Tibial artery (tissue), 4 donors: ENCODE data around the gene ISOC2.

ENCODE experiments used
- DNase-seq, 2 donors: peaks; one replicate each; pipeline ENCODE4 v3.0.0-alpha.2; 2019
- H3K27ac ChIP-seq, 2 donors: fragments of 200-600 bp; sonication (generic) in 1 of 2; 1 replicate in 1 of 2; 2 replicates in 1 of 2; pipeline ENCODE4 v1.5.1; 2018 to 2019; ENCODE audit warnings: mild to moderate bottlenecking in 1 of 2
- H3K27me3 ChIP-seq, 2 donors: fragments of 200-600 bp; sonication (generic) in 1 of 2; one replicate each; pipeline versions ENCODE4 v1.5.1 to v1.6.0; 2016 to 2019
- H3K36me3 ChIP-seq, 3 donors: fragments of 200-600 bp; sonication (generic) in 2 of 3; one replicate each; pipeline ENCODE4 v1.5.1; 2016 to 2019; ENCODE audit warnings: mild to moderate bottlenecking in 2 of 3
- H3K4me1 ChIP-seq, 4 donors: fragments of 200-600 bp; sonication (generic) in 2 of 4; 1 replicate in 3 of 4; 2 replicates in 1 of 4; pipeline ENCODE4 v1.5.1; 2016 to 2019
- H3K4me3 ChIP-seq, 2 donors: fragments of 200-600 bp; sonication (generic) in 1 of 2; 1 replicate in 1 of 2; 2 replicates in 1 of 2; pipeline ENCODE4 v1.5.1; 2018 to 2019; ENCODE audit warnings: mild to moderate bottlenecking in 2 of 2
- H3K9me3 ChIP-seq, 3 donors: fragments of 200-600 bp; sonication (generic) in 1 of 3; one replicate each; pipeline ENCODE4 v1.5.1; 2016 to 2019
- CTCF ChIP-seq, 2 experiments: fragments of 200-600 bp in 1 of 2; fragments of 450-650 bp in 1 of 2; IDR thresholded peaks; one replicate each; pipeline ENCODE4 v1.5.1; 2017 to 2019; ENCODE audit warnings: antibody characterized with exemption in 2 of 2, mild to moderate bottlenecking in 1 of 2, moderate library complexity in 1 of 2
- intact Hi-C: fragments of 100-400 bp; cut with DNase I; formaldehyde crosslinking; loops from one replicate; pipeline ENCODE4 v1.15.0; 2023; ENCODE audit warnings: low total_unique reads

The ISOC2 gene

GRCh38 chr19:55471266-55471665 is 9.8 kb upstream of the ISOC2 start:
- TF ChIP-seq CTCF (IDR thresholded peaks at IDR 0.05): no peak
- no peaks in the 10 kb centered on the region for H3K9me3 ChIP-seq
- DNase-seq: no peak
- H3K4me3 ChIP-seq: no peak overlapping the region
- no peaks in the 10 kb centered on the region for H3K36me3 ChIP-seq
- H3K27me3 ChIP-seq: peaks cover 0 to 12% of the 10 kb centered on the region in 2 donors
- no peak overlapping the region for H3K27ac ChIP-seq
- peaks cover 0 to 20% (median 6%) of the 10 kb centered on the region in 4 donors for H3K4me1 ChIP-seq
- intact Hi-C loops: no loop called here

- intact Hi-C loops: no loop called here
- Histone ChIP-seq H3K27ac (no peak overlapping the region), H3K36me3 (no peaks in the 10 kb centered on the region), H3K4me1 (peaks cover 0 to 9% (median 3%) of the 10 kb centered on the region in 4 donors), H3K9me3 (no peaks in the 10 kb centered on the region), H3K27me3 (peaks cover 0 to 5% of the 10 kb centered on the region in 2 donors), H3K4me3 (no peak overlapping the region)
- TF ChIP-seq CTCF (IDR thresholded peaks at IDR 0.05): no peak
- peak in 1 of 2 donors; percentile 64 for DNase-seq
Observed at GRCh38 chr19:55468054-55468393, 6.6 kb upstream of the ISOC2 start.

GRCh38 chr19:55467236-55468053 is 6.0 kb upstream of the ISOC2 start:
- Histone ChIP-seq H3K9me3 (no peaks in the 10 kb centered on the region), H3K36me3 (no peaks in the 10 kb centered on the region), H3K4me1 (peaks cover 0 to 9% (median 3%) of the 10 kb centered on the region in 4 donors), H3K4me3 (no peak overlapping the region), H3K27me3 (peaks cover 0 to 1% of the 10 kb centered on the region in 2 donors), H3K27ac (no peak overlapping the region)
- intact Hi-C loops: loop anchor here (2.0 kb wide), 1 partner anchor 37 kb away; no protein-coding TSS in a partner anchor
- TF ChIP-seq CTCF (IDR thresholded peaks at IDR 0.05): peak; percentile 93 to 98
- peak; percentile 69 to 81 for DNase-seq

- intact Hi-C loops: loop anchor here (2.0 kb wide), 1 partner anchor 39 kb away; no protein-coding TSS in a partner anchor
- no peak for DNase-seq
- H3K4me3 ChIP-seq: no peak overlapping the region
Observed at GRCh38 chr19:55466241-55466614, 4.8 kb upstream of the ISOC2 start.

DNA sequence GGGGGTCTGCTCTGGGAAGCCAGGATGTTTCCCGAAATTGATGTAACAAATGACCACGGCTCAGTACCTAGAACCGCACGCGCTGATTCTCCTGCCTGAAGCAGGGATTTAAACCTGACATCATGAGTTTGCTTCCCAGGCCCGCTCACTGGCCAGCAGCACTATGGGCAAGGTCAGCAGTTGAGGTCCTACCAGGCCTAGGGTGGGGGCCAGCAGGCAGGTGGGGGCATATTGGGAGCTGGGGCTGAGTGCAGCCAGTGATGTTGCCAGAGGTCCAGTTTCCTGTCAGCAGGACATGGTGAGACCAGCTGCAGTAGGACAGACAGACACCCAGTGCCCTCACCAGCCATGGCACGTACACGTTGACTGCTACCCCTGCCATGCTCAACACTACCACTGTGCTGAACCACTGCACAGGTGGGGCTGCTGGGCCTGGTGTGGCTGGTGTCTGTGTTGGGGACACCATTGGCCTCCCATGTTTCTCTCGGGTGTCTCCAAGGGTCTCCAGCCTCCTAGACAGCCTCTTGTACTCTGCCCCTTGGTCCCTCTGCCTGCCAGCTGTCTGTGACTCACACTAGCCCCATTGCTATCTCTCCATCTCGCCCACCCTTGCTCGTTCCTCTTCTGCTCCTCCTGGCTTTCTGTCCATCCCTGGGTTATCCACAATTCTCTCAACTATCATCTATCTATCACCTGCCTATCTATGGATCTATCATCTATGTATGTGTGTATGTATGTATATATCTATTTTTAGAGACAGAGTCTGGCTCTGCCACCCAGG is 4.2 kb upstream of the ISOC2 start:
- intact Hi-C loops: loop anchor here (2.0 kb wide), 1 partner anchor 39 kb away; no protein-coding TSS in a partner anchor
- DNase-seq: no peak
- Histone ChIP-seq H3K27me3 (no peaks in the 10 kb centered on the region), H3K4me3 (no peak overlapping the region), H3K9me3 (no peaks in the 10 kb centered on the region), H3K27ac (no peak overlapping the region), H3K36me3 (no peaks in the 10 kb centered on the region), H3K4me1 (peaks cover 0 to 18% (median 11%) of the 10 kb centered on the region in 4 donors)
- no peak for TF ChIP-seq CTCF (IDR thresholded peaks at IDR 0.05)

More at GRCh38 chr19:55466241-55466614, 4.8 kb upstream of the ISOC2 start:
- no peak for TF ChIP-seq CTCF (IDR thresholded peaks at IDR 0.05)
- Histone ChIP-seq H3K36me3 (no peaks in the 10 kb centered on the region), H3K27ac (no peak overlapping the region), H3K9me3 (no peaks in the 10 kb centered on the region), H3K27me3 (no peaks in the 10 kb centered on the region), H3K4me1 (peaks cover 0 to 12% (median 6%) of the 10 kb centered on the region in 4 donors)
